HS-27A (cell line): Measurements from ENCODE around the gene ZNF69.
"Not testable (repeated sequence)": the region's sequence is repeated elsewhere in the genome, so short reads cannot be mapped to it uniquely, and the experiment has no call there.

Experiments
- DNase-seq: peaks from one replicate; pipeline ENCODE4 v3.0.0-alpha.2; 2012; ENCODE audit warnings: low read depth, missing footprints

ZNF69 gene

DNA sequence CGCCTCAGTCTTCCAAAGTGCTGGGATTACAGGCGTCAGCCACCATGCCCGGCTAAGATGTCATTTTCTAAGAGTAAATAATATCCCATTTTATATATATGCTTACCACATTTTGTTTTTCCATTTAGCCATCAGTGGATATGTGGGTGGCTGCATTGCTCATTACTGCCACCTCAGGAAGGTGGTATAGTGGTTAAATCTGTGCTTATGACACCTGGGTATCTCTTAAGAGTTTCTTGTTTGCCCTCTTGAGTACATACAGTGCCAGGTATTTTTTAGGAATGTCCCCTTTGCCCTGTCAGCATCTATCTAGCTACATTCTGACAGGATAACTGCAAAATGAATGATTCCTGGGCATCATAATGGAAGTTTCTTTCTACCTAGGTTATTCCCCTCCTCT, 14.6 kb downstream of the ZNF69 start:
- DNase-seq, result no peak

DNA sequence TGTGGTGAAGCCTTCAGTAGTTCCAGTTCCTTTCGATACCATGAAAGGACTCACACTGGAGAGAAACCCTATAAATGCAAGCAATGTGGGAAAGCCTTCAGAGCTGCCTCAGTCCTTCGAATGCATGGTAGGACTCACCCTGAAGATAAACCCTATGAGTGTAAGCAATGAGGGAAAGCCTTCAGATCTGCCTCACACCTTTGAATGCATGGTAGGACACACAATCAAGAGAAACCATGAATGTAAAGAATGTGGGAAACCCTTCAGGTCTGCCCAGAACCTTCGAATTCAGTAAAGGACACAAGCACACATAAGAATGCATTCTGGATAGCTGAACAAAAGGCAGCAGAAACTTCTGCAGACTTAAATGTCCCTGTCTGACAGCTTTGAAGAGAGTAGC, 18.3 kb downstream of the ZNF69 start:
- no peak for DNase-seq

DNA sequence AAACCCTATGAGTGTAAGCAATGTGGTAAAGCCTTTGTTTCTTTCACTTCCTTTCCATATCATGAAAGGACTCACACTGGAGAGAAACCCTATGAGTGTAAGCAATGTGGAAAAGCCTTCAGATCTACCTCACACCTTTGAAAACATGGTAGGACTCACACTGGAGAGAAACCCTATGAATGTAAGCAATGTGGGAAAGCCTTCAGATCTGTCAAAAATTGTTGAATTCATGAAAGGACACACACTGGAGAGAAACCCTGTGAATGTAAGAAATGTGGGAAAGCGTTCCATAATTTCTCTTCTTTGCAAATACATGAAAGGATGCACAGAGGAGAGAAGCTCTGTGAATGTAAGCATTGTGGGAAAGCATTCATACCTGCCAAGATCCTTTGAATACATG, 24.4 kb downstream of the ZNF69 start:
- not testable (repeated sequence) for DNase-seq

DNA sequence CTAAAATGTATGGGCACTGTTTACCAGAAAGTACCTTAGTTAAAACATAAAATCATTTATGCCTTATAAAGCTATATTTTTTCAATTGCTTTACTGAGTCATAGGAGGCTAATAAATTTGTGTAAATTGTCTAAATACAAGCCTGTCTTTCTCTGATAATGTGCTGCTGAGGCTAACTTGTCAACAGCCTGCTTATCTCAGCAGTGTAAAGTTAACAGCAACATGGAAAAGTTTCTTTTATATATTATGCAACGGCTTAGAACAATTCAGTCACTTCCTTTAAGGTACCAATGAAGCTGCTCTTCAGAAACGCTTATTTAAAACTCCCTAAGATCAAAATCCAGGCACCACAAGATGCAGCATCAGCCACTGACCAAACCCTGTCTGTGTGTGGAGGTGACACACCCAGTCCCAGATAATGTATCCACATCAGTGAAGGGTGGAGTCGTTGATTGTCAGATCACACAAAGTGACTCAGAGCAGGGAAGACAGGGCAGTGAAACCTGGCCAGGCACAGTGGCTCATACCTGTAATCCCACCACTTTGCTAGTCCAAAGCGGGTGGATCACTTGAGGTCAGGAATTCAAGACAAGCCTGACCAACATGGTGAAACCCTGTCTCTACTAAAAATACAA, 27.0 kb downstream of the ZNF69 start:
- not testable (repeated sequence) for DNase-seq

DNA sequence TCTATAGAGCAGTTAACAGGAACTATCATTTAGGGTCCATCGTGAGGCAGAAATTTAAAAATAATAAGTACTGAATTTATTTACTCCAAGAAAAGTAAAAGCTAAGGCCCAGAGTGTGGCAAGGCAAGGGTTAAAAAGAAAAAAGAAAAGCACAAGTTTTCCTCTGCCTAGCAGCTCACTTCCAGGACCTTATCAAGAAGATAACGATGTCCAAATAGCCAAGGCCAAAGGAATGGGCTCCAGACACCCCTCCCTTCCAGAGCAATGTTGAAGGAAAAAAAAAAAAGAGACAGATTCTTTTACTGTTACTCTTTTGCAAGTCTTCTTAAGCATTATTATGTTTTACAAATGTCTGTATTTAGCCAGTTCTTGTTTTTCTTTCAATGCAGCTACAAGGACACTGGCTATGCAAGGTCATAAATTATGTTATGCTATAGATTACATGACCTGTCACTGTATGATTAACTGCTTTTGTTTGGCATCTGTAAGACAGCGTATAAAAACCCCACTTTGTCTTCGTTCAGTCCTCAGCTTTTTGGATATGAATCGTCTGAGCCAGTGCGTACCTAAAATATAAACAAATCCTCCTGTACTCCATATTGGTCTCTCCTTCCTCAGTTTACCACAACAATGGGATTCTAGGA, 34.4 kb downstream of the ZNF69 start:
- DNase-seq, result no peak

DNA sequence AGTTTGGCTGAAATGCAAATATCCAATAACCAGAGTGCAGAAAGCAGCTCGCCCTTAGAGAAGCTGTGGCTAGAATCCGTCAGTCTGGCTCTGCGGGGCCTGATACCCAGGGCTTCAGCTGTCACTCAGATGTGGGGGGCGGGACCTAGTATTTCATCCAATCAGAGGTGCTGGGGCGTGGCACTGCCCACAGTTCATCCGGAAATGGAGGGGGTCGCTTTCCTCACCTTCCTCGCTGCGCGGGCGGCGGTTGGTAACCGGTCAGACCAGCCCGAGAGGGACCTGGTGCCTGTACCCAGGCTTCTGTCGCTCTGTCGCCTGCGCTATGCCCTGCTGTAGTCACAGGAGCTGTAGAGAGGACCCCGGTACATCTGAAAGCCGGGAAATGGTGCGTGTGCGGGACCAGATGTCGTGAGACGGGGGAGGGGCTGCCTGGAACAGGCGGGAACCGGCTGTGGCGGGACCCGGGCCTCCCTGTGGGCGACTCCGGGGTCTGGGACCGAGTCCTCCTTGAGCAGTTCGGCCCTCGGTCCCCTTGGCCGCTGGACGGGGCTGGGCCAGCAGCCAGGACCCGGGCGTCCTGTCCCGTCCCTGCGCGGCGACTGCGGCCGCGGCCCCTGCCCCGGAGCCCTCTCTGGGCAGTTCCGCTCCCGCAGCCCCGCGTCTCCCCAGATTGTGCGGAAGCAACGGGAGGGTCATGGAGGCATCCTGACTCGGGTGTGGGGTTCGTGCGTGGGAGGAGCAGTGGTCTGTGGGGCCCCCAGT, 37.5 kb downstream of the ZNF69 start, which contains the start of gene ZNF700:
TSS of gene ZNF700 (plus strand) at position 222 of the 765 bp plus-strand sequence. CDS start at position 326, 104 bp downstream.
- DNase-seq, result peak; percentile 81

DNA sequence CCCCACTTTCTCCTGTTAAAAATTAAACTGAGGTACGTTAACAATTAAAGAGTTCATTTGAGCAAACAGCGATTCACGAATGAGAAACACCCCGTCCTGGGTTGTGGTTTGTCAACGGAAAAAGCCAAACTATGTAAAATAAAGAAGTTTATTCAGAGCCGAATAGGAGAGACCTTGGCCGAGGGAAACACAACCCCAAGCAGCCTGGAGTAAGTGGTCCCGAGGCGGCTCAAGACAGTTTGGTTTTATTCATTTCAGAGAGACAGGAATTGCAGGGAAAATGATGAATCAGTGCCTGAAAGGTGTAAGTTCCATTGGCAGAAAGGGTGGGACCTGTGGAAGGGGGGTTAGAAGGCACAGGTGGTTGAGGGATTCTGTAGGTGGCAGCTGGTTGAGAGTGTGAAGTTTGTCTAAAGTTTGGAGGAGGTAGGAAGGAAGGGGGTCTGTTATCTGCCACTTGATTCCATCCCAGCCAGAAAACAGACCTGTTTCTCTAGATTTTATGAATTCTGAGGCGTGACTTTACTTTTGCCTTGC, 38.1 kb downstream of the ZNF69 start:
- DNase-seq, result not testable (repeated sequence)

DNA sequence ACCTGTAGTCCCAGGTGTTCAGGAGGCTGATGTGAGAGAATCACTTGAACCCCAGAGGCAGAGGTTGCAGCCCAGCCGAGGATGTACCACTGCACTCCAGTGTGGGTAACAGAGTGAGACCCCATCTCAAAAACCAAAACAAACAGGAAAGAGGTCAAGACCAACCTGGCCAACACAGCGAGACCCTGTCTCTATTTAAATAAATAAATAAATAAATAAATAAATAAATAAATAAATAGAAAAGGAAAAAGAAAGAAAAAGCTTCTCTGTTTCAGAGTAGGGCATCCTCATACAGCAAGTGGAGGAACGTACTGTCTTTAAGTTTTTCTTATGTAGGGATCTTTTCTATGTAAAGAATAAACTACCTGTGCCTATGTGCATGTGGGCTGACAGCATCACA, 39.6 kb downstream of the ZNF69 start:
- DNase-seq, result no peak

DNA sequence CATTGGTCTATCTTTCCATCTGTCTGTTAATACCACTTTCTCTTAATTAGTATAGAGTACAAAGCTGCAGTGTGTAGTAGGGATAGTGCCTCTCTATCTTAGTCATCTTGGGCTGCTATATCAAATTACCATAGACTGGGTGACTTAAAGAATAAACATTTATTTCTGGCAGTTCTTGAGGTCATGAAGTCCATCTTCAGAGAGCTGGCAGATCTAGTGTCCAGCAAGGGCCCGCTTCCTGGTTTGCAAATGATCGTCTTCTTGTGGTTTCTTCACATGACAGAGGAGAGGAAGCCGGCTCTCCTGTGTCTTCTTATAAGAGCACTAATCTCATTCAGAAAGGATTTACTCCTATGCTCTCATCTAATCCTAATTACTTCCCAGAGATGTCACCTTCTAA, 43.5 kb downstream of the ZNF69 start:
- DNase-seq, result peak; percentile 29

DNA sequence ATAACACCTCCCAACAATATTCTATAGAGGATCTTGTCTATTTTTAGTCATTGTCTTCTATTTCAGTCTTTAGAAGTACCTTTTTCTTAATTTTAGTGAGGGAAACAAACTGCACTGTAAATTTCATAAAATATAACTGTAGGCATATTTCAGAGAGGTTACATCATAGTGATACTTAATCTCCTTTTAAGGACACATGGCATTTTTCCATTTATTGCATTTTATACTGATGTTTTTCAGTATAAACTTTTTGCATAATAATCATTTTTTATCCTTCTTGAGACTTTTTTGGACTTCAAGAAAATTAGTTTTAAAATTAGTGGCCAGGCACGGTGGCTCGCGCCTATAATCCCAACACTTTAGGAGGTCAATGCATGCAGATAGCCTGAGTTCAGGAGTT, 43.9 kb downstream of the ZNF69 start:
- no peak for DNase-seq

DNA sequence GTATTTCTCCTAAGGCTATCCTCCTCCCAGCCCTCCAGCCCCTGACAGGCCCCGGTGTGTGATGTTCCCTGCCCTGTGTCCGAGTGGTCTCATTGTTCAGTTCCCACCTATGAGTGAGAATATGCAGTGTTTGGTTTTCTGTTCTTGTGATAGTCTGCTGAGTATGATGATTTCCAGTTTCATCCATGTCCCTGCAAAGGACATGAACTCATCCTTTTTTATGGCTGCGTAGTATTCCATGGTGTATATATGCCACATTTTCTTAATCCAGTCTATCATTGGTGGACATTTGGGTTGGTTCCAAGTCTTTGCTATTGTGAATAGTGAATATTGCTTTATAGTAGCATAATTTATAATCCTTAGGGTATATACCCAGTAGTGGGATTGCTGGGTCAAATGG, 48.2 kb downstream of the ZNF69 start:
- not testable (repeated sequence) for DNase-seq

DNA sequence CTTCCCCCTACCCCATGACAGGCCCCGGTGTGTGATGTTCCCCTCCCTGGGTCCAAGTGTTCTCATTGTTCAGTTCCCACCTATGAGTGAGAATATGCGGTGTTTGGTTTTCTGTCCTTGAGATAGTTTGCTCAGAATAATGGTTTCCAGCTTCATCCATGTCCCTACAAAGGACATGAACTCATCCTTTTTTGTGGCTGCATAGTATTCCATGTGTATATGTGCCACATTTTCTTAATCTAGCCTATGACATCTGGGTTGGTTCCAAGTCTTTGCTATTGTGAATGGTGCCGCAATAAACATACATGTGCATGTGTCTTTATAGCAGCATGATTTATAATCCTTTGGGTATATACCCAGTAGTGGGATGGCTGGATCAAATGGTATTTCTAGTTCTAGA, 50.8 kb downstream of the ZNF69 start:
- DNase-seq, result not testable (repeated sequence)

DNA sequence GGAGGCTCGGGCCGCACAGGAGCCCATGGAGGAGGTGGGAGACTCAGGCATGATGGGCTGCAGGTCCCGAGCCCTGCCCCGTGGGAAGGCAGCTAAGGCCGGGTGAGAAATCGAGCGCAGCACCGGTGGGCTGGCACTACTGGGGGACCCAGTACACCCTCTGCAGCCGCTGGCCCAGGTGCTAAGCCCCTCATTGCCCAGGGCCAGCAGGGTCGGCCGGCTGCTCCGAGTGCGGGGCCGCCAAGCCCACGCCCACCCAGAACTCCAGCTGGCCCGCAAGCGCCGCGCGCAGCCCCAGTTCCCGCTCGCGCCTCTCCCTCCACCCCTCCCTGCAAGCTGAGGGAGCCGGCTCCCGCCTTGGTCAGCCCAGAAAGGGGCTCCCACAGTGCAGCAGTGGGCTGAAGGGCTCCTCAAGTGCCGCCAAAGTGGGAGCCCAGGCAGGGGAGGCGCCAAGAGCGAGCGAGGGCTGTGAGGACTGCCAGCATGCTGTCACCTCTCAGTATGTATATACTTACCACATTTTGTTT, 53.8 kb downstream of the ZNF69 start:
- DNase-seq, result not testable (repeated sequence)

DNA sequence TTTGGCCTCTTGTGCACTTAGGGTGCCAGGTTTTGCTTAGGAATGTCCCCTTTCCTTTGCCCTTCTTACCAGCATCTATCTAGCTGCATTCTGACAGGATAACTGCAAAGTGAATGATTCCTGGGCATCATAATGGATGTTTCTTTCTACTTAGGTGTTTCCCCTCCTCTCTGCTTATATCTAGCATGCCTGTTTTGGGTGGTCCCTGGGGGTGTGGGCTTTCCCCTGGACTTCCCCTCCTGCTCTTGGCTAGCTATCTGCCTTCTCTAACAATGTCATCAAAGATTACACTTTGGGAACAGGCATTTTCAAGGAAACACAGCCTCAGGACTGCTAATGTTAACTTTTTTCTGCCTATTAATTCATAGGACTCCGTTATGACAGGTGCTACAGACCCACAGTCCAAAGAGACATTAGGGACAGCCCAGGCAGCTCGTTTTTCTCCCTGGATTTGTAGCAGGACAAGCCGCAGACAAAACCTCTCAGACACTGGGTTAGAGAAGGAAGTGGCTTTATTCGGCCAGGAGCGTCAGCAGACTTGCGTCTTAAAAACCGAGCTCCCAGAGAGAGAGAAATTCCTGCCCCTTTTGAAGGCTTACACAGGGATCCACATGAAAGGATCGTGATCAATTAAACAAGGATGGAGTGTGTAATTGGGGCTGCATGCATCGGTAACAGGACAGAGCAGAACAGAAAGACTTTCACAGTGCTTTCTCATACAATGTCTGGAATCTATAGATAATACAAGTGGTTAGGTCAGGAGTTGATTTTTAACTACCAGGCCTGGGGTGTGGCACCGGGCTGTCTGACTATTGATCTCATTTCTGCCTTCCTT, 54.6 kb downstream of the ZNF69 start:
- DNase-seq, result no peak

DNA sequence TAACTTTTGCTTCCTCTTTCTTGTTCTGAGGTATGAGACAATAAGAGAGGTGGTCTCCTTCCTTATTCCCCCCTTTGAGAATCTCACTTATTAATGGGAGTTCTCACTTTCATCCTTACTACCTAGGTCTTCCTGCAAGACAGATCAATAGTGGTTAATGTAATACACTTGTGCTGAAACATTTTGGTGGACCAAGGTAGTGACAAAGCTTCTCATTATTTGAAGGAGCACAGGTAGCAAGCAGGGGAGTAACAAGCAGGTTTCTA, 55.2 kb downstream of the ZNF69 start:
- no peak for DNase-seq

DNA sequence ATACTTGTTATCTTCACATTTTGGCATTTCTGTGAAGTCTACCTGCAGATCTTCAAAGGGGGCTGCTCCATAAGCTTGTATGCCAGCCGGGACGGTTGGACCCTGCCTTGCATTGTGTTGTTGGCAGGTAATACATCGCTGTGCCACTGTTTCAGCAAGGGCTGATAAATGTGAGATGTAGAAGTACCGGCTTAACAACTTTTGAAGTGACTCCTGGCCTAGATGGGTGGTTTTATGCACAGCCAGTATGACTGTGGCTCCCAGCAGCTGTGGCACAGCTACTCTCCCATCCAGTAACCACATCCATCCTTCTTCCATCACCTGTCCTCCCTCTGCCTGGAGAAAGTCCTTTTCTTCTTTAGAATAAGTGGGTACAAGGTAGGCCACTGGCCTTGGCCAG, 57.1 kb downstream of the ZNF69 start:
- no peak for DNase-seq

DNA sequence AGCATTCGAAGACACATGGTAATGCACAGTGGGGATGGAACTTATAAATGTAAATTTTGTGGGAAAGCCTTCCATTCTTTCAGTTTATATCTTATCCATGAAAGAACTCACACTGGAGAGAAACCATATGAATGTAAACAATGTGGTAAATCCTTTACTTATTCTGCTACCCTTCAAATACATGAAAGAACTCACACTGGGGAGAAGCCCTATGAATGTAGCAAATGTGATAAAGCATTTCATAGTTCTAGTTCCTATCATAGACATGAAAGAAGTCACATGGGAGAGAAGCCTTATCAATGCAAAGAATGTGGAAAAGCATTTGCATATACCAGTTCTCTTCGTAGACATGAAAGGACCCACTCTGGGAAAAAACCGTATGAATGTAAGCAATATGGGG, 61.1 kb downstream of the ZNF69 start:
- no peak for DNase-seq

DNA sequence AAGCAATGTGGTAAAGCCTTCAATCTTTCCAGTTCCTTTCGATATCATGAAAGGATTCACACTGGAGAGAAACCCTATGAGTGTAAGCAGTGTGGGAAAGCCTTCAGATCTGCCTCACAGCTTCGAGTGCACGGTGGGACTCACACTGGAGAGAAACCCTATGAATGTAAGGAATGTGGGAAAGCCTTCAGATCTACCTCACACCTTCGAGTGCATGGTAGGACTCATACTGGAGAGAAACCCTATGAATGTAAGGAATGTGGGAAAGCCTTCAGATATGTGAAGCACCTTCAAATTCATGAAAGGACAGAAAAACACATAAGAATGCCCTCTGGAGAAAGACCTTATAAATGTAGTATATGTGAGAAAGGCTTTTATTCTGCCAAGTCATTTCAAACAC, 61.6 kb downstream of the ZNF69 start:
- no peak for DNase-seq

DNA sequence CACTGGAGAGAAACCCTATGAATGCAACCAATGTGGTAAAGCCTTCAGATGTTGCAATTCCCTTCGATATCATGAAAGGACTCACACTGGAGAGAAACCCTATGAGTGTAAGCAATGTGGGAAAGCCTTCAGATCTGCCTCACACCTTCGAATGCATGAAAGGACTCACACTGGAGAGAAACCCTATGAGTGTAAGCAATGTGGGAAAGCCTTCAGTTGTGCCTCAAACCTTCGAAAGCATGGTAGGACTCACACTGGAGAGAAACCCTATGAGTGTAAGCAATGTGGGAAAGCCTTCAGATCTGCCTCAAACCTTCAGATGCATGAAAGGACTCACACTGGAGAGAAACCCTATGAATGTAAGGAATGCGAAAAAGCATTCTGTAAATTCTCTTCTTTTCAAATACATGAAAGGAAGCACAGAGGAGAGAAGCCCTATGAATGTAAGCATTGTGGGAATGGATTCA, 62.1 kb downstream of the ZNF69 start:
- DNase-seq, result not testable (repeated sequence)

DNA sequence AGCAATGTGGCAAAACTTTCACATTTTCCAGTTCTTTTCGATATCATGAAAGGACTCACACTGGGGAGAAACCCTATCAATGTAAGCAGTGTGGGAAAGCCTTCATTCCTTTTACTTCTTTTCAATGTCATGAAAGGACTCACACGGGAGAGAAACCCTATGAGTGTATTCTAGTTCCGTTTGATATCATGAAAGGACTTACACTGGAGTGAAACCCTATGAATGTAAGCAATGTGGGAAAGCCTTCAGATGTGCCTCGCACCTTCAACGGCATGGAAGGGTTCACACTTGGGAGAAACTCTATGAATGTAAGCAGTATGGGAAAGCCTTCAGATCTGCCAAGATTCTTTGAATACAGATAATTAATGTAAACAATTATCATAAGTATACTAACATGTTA, 62.7 kb downstream of the ZNF69 start:
- DNase-seq, result no peak
